ENCODE measurements around the gene CDK11B.
A peak's percentile ranks its signal among the peaks of the same experiment; 100 is the strongest.
"Not testable (repeated sequence)": the region's sequence is repeated elsewhere in the genome, so short reads cannot be mapped to it uniquely, and the experiment has no call there.

CDK11B gene

DNA sequence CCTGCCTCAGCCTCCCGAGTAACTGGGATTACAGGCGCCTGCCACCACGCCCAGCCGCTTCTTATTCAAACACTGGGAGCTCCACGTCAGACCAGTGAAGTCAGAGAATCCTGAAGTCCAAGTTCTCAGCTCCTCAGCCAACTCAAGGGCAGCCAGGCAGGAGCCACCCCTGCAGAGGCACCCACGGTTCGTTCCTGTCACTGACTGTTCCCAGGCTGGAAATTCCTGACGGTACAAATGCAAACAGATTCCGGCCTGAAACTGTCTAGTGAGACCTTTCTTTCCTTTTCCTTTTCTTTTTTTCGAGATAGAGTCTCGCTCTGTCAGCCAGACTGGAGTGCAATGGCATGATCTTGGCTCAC lies 22.1 kb upstream of the CDK11B start:
- DNase-seq = no peak

DNA sequence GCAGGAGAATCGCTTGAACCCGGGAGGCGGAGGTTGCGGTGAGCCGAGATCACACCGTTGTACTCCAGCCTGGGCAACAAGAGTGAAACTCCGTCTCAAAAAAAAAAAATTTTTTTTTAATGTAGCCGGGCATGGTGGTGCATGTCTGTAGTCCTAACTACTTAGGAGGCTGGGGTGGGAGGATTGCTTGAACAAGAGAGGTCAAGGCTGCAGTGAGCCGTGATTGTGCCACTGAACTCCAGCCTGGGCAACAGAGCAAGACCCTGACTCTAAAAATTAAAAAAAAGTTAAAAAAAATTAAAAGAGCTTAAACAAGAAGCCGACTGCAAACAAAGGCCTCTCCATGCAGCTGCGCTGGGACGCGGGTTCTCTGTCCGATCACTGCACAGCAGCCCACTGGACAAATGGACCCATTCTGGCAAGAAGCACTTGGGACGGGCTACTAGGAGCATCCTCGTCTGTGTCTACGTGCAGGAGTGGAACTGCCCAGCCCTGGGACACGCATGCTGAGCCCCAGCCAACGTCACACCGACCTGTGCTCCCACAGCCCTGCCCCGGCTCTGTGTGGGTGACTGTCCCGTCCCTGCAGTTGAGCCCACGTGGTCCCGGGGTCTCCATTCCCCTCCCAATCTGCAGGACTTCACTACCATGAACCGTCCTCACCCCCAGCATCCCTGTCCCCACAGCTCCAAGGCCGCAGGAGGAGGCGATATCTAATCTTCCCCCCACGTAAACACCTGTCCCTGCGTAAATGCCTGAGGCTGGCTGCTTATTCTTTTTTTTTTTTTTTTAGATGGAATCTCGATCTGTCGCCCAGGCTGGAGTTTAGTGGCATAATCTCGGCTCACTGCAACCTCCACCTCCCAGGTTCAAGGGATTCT lies 21.5 kb upstream of the CDK11B start:
- no peak for DNase-seq

DNA sequence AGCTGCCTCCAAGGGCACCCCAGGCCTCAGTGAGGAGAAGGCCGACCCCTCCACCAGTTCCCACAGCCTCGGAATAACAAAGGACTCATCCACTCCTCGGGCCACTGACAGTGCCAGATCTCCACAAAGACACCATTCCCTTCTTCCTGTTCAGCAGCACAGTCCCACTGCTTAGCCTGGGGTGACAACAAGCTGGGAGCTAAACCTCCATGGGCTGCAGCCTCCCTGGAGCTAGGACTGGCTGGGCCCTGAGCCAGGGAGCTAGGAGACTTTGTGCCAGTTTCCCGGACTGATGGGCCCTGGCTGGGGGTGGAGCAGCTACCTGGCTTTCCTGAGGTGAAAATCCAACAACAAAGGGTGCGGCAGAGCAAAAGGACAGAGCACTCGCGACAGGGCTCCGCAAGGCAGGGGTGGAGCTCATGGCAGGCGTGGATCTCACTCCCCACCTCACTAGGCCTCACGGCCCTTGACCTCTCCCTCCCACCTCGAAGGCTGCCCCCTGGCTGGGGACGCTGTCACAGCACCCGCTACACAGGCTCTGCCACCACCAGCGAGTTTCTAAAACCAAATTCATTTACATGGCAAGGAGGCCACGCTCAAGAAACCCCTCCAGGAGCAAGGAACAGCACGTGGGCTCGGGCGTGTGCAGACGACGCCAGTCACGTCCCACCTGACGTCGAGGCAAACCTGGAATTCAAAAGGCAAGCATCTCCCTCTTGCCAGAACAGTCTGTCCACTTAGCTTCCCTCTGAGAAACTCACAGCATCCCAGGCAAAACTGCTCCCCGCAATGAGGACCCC lies 20.0 kb upstream of the CDK11B start:
- no peak for DNase-seq

DNA sequence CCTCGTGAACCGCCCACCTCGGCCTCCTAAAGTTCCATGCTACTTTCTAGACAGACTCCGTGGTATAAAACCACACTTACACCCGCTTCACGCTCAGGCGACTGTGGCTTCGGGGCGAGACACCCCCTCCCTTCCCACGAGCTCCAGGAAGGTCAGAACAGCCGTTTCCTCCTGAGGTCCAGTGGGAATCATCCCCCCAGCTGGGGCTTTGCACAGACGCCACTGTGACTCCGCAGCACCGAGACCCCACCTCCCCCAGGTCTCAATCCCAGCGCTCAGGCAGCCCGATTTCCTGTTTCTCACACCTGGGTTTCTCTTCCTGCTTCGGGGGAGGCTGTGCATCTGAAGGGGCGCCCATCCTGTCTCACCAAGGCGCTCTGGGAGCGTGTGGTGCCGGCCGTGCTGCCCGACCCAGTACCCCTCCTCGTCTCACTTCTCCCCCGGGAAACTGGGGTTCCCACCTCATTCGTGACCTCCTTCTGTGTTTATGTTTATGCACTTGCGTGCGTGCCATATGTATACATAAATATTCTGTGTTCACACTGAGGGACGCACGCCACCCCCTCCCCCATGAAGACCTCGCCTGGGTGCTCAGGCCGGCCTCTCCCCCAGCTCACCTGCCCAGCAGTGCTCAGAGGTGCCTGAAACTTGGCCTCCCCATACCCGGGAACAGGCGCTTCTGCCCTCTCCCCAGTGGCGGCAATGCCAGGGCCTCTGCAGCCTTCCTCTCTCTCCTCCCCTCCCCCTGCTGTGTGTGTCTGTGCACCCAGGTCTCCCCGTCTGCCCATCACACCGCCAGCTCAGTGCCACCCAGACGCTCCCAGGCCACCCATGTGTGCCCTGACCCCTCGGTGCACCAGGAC lies 19.1 kb upstream of the CDK11B start:
- peak; percentile 55 for DNase-seq

DNA sequence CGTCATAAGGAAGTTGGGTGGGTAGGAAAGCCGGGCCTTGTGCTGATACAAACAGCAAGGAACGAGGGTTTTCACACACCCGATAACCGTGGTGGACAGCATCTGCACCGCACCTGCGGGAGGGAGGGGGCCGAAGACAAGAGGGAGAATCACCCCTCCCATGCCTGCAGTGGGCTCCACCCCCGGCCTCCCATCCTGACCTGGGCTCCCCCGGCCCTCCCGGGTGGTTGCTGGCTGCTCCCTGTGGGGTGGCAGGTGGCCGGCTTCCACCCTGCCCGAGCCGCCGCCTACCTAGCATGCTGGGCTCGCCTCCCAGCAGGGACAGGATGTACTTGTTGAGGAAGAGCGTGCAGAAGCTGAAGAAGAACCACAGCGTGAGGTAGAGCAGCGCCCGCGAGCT lies 17.3 kb upstream of the CDK11B start:
- not testable (repeated sequence) for DNase-seq

DNA sequence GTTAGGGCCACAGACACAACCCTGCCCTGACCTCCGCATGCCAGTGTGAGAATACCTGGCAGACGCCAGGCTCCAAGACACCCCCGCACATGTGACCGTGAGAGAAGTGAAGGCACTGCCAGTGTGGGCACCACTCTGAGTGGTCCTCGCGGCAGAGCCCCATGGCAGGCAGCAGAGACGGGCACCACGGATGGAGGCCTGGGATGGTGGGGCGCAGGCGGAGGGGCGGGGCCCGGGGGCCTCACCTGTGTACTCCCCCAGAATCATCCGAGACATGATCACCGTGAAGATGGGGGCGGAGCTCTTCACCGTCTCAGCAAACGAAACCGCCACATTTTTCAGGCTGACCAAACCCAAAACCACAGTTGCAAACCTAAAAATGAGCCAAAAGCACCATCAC lies 16.4 kb upstream of the CDK11B start:
- not testable (repeated sequence) for DNase-seq

DNA sequence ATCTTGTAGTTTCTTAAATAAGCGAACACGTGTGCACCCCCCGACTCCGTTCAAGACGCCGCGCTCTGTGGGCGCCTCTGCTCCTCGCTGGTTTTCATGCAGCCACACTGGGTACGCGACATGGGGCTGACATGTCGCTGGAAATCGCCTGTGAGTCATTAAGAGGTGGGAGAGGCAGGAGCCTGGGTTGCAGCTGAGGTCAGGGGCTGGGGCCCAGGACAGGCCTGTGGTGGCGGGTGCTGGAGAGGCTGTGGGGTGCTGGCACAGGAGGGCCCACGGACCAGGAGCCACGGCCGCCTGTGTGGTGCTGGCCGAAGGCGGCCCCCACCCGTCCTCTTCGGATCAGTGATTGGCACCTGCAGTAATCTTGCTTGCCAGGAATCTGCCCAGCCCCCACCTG lies 16.0 kb upstream of the CDK11B start:
- not testable (repeated sequence) for DNase-seq

DNA sequence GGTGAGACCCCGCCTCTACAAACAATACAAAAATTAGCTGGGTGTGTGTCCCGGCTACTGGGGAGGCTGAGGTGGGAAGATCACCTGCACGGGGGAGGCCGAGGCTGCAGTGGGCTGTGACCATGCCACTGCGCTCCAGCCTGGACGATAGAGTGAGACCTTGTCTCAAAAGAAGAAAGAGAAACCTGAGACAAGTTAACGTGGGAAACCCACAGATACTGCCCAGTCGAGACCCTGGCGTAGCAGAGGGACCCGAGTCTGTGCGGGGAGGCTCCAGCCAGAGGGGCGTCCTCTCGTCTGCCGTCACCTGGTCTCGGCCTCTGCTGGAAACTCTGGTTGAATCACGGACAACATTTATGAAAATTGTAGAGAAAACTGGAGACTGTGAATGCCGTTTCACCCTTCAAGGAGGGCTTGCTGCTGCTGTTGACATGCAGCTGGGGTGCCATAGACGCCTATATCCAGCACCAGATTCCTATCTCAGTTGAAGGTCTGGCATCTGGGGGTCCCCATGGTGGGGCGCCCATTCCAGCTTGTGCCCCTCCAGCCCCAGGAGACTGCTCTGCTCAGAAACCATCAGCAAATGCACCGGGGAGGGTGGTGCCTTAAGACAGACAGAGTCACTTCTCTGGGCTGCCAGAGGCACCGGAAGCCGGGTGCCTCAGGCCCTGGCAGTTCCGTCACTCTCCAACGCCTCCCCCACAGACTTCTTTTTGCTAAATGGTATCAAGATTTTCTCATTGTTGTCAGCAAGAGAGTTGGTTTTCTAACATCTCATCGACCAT lies 13.6 kb upstream of the CDK11B start:
- DNase-seq = no peak

DNA sequence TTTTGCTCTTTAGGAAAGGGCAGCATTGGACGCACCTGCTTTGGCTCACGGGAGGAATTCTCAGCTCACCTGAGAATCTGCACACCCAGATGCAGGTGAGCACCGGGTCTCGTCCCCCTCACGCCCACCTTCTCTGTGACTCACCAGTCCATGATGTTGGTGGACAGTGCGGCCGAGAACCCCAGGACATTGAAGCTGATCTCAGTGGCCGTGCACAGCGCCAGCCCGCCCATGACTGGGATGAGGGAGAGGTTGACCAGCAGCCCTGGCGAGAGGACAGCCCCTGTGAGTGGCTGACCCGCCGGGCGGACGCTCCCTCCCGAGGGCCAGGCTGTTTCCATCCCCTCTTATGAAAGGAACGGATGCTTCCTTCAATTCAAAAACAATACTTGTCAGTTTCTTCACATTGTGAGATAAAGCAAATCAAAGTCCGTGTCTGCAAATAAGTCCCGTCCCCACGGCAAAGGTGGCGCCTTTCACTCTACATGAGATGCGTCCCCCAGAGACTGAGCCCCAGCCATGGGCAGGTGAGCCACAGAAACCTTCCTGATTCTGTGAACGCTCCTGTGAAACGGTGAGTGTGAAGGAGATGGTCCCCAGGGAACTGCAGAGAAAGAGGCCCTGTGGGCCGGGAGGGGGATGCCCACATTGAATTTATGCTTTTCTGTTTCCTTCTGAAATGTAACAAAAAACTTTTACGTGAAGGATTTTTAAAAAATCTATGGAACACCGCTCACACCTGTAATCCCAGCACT lies 12.7 kb upstream of the CDK11B start:
- DNase-seq = no peak

DNA sequence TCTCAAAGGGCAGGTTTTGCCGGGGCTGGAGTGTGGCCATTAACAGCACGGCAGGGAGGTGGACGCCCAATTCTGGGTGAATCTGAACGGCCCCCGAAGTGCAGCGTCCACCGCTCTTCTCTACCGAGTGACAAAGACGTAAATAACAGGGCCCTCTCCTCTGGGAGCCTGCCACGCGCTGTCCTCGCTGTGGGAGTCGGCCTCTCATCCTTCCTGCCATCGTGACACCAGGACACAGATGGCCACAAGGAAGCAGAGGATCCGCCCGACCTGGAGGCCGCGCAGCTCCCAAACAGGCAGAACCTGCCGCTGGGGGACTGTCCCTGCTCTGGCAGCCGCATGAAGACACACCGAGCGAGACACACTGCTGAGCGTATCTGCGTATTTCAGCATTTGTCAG lies 12.1 kb upstream of the CDK11B start:
- no peak for DNase-seq

DNA sequence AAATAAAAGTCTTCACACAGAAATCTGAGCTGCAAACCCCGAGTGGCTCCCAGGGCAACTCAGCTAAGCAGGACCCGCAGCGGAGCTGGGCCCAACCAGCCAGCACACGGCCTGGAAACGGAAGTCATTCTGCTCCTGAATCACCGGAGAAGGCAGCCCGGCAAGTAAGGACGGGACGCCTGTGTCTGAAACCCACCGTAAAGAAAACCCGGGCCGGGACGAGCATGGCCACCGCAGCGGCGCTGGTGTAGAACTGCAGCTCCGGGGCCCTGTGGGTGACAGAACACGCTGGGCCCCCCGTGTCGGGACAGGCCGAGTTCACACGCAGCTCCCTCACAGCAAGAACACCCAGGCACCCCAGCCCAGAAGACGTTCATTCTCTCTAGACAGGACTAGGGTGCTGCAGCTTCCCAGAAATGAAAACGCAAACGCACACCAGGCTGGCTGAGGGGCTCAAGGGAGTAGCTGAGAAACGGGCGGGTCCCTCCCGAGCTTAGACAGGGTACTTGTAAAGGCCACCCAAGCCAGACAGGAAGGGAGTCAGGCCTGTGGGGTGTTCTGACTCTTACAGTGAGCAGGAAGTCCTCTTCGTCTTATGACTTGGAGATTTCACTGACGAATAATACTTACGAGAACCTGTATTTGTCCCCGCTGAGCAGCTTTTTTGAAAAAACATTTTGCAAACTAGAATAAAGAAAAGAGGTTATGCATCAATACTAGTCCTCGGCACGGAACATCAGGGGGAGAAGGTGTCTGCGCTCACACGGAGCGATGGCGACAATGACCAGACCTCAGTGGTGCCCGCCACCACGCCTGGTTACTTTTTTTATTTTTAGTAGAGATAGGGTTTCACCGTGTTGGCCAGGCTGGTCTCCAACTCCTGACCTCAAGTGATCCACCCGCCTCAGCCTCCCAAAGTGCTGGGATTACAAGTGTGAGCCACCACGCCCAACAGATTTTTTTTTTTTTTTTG lies 10.9 kb upstream of the CDK11B start:
- DNase-seq = no peak

DNA sequence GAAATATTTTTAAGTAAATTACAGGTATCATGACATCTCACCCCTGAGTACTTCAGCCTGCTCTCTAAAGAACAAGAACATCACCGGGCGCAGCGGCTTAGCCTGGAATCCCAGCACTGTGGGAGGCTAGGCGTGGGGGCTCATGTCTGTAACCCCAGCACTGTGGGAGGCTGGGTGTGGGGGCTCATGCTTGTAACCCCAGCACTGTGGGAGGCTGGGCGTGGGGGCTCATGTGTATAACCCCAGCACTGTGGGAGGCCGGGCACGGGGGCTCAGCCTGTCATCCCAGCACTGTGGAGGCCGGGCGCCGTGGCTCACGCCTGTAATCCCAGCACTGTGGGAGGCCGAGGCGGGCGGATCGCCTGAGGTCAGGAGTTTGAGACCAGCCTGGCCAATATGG lies 7.7 kb upstream of the CDK11B start:
- DNase-seq = no peak

DNA sequence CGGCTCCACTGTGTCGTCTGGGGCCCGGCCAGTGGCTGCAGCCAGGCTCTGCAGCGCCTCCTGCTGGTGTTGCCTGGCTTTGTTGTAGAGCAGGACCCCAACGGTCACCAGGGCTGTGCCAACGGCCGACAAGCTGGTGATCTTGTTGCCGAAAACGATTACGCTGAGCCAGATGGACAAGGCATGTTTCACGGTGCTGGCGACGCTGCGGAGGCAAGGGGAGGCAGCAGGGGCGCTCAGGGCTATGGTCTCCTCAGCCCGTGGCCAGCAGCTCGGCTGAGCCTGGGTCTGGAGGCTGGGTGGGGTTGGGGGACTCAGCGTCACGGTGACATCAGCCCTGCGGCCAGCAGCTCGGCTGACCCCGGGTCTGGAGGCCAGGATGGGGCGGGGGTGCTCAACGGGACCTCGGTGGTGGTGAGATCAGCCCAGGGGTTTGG lies 7.0 kb upstream of the CDK11B start:
- DNase-seq = no peak

DNA sequence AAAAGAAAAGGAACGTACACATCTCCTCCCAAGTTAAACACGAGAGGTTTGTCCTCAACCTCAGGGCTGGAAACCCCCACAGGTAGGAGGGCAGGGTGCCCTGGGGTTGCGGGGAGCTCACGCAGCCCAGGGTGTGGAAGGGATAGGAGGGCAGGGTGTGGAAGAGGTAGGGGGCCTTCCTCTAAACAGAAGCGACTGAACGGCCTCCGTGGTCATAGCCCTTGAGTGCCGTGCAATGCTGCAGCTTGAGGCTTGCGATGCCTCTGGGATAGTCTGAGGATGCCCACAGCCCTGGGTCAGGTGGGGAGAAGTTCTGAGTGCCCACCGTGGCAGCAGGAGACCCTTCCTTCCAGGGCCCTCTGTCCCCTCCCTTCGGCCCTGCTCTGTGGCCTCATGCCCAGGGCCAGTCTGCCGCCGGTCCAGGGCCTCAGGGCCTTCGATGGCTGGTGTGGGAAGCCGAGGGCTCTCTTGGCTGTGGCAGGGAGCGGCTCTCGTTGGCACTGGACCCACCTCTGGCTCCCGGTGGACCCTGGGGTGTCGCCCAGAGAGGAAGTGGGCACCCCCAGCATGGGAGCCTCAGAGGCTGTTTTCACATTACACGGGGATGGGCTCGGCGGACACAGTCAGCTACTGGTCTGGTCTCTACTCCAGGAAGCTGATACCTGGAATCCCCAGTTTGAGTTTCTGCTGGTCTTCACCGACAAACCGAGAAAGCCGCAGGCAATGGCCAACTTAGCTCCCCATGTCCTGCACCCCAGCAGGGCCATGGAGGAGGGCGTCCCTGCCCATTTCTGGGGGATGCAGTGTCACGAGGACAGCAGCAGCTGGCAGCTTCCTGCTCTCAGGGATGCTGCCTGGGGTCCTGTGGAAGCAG lies 6.4 kb upstream of the CDK11B start:
- no peak for DNase-seq

DNA sequence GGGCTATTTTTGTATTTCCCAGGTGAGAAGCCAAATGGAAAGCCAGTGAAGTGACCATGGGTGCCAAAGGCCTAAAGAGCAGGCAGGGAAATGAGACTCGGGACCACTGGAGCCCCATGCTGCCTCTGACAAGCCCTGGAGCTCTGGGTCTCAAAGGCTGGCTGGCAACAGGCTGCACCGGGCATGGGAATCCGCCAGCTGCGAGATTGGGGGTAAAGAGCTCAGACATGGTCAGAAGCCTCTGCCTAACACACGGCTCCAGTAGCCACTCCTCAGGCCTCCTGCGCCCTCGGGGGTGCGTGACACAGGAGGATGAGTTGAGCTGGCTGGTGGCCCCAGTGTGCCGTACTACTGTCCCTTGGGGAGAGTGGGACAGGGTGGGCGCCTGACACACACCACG lies 5.5 kb upstream of the CDK11B start:
- not testable (repeated sequence) for DNase-seq

DNA sequence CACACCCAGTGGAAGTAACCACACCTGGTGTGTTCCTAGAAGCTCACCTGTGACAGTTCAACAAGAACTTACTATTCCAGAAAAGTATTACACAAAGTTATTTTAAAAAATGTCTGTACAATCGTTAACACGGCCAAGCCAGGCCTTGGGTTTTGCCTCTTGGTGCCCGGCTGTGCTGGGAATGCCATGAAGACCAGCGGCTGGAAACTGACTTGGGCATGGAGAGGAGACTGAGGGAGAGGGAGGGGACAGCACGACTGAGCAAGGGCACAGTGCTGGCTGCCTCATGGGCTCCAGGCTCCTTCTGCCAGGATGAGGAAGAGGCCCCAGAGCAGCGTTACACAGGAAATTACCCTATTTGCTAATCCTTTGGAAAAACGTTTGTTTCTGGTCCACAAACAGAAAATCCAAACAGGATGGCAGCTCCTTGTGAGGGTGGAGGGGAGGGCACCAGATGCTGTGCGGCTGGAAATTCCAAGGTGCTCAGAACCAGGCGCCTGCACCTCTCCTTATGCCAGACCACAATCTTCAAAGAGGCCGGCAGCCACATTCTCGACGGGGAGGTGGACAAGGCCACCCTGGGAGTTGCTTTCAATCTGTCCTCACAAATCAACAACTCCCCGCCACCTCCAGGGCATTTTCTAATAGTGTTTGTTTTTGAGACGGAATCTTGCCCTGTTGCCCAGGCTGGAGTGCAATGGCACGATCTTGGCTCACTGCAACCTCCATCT lies 4.2 kb upstream of the CDK11B start:
- DNase-seq = not testable (repeated sequence)

DNA sequence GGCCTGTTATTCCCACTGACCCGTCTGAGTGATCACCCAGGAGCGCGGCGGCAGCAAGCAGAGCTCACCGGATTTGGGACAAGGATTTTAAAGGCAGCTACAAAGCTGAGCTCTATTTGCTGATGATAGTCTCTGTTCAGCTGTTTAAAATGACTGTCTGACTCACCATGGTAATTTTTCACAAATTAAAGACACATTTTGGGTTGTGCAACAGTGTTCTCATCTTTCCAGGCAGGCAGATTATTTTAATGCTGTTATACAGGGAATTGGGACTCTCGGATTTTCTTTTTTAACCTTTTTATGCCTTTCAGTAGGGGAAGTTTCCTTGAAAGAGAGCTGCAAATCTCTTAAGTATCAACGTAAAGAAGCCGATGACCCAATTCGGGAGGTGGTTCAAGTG lies 3.6 kb upstream of the CDK11B start:
- DNase-seq = not testable (repeated sequence)

DNA sequence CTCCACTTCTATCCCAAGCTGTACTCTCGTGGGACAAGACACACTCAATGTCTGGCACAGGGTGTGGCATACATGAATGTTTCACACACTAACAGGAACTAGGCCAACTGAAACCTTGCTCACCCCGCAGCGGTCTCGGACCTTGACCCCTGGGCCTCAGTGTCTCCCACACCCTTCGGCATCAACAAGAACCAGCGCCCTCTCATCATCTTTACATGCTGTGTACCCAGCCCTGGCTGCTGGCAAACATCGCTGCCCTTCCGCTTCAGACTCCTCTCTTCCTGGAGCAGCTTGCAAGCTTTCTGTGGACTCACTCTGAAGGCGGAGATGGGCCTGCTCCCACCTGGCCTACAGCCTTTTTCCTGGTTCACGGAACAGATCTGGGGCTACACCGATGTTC lies 10.5 kb downstream of the CDK11B start:
- DNase-seq = not testable (repeated sequence)

Data from CD4-positive, alpha-beta T cell treated with Interleukin-15 for 1 hour (primary cell).